RWPE2 (cell line): ENCODE results near the gene APELA.
A peak's percentile ranks its signal among the peaks of the same experiment; 100 is the strongest.
"Not testable (repeated sequence)": the region's sequence is repeated elsewhere in the genome, so short reads cannot be mapped to it uniquely, and the experiment has no call there.

ENCODE experiments used
- ATAC-seq: fragments of 200-7000 bp; cut with Tn5 transposase; 3 replicates; pipeline ENCODE4 v1.9.1; 2021; ENCODE audit warnings: low read depth
- DNase-seq: peaks from one replicate; pipeline ENCODE4 v3.0.0-alpha.2; 2020; ENCODE audit warnings: low spot score
- H3K27ac ChIP-seq: fragments of 450-650 bp; 2 replicates; pipeline ENCODE4 v1.5.1; 2017; ENCODE audit warnings: mild to moderate bottlenecking; ENCODE audit not compliant: poor library complexity, severe bottlenecking
- H3K27me3 ChIP-seq: fragments of 250-450 bp; sonication (Bioruptor Pico); 2 replicates; pipeline ENCODE4 v1.5.1; 2021; ENCODE audit warnings: mild to moderate bottlenecking, moderate library complexity; ENCODE audit not compliant: insufficient read depth, poor library complexity, severe bottlenecking
- H3K36me3 ChIP-seq: fragments of 250-450 bp; sonication (Bioruptor Pico); 2 replicates; pipeline ENCODE4 v1.5.1; 2020; ENCODE audit warnings: low read depth, mild to moderate bottlenecking, moderate library complexity
- H3K4me1 ChIP-seq: fragments of 250-450 bp; sonication (Bioruptor Pico); 2 replicates; pipeline ENCODE4 v1.5.1; 2021; ENCODE audit warnings: mild to moderate bottlenecking, moderate library complexity; ENCODE audit not compliant: insufficient read depth, poor library complexity, severe bottlenecking
- H3K4me3 ChIP-seq: fragments of 250-450 bp; sonication (Bioruptor Pico); 2 replicates; pipeline ENCODE4 v1.5.1; 2021; ENCODE audit warnings: mild to moderate bottlenecking, moderate library complexity; ENCODE audit not compliant: severe bottlenecking
- H3K9me3 ChIP-seq: fragments of 250-450 bp; sonication (Bioruptor Pico); 2 replicates; pipeline ENCODE4 v1.5.1; 2021; ENCODE audit warnings: mild to moderate bottlenecking, moderate library complexity; ENCODE audit not compliant: severe bottlenecking
- TF ChIP-seq, protein P1 (sequence below): fragments of 450-650 bp; IDR thresholded peaks from one replicate; pipeline ENCODE4 v1.5.1; 2017; ENCODE audit warnings: mild to moderate bottlenecking, moderate library complexity; ENCODE audit not compliant: poor library complexity, severe bottlenecking

APELA gene

GRCh38 chr4:164918956-164919355 is 42.0 kb downstream of the APELA start:
- no peaks in the 10 kb centered on the region for H3K4me1 ChIP-seq
- no peak for ATAC-seq
- H3K9me3 ChIP-seq = no peaks in the 10 kb centered on the region
- no peaks in the 10 kb centered on the region for H3K27me3 ChIP-seq
- H3K36me3 ChIP-seq = no peaks in the 10 kb centered on the region
- no peak overlapping the region for H3K27ac ChIP-seq
- TF ChIP-seq, protein P1, sequence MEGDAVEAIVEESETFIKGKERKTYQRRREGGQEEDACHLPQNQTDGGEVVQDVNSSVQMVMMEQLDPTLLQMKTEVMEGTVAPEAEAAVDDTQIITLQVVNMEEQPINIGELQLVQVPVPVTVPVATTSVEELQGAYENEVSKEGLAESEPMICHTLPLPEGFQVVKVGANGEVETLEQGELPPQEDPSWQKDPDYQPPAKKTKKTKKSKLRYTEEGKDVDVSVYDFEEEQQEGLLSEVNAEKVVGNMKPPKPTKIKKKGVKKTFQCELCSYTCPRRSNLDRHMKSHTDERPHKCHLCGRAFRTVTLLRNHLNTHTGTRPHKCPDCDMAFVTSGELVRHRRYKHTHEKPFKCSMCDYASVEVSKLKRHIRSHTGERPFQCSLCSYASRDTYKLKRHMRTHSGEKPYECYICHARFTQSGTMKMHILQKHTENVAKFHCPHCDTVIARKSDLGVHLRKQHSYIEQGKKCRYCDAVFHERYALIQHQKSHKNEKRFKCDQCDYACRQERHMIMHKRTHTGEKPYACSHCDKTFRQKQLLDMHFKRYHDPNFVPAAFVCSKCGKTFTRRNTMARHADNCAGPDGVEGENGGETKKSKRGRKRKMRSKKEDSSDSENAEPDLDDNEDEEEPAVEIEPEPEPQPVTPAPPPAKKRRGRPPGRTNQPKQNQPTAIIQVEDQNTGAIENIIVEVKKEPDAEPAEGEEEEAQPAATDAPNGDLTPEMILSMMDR = no peak
- no peak overlapping the region for H3K4me3 ChIP-seq
- no peak for DNase-seq

DNA sequence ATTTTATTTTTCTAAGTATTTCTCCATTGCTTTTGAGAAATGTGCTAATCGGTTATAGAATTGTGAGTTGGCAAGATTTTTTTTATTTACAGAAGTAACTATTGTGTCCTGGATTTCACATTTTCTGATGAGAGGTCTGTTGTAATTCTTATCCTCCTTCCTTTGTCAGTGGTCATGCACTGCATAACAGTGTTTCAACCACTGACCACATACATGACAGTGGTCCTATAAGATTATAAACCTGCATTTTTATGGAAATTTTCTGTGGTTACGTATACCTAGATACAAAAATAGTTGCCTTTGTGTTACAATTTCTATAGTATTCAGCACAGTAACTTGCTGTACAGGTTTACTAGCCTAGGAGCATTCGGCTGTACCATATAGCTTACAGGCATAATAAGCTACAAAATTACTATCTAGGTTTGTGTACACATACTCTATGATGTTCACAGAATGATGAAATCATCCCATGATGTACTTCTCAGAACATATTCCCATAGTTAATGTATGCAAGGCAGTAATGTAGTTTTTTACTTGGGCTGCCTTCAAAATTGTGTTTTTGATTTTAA is 47.8 kb downstream of the APELA start:
- H3K27ac ChIP-seq = no peak overlapping the region
- H3K36me3 ChIP-seq = no peaks in the 10 kb centered on the region
- TF ChIP-seq, protein P1 = no peak
- no peaks in the 10 kb centered on the region for H3K27me3 ChIP-seq
- ATAC-seq = no peak
- no peak for DNase-seq
- H3K4me1 ChIP-seq = peaks cover 5% of the 10 kb centered on the region
- H3K4me3 ChIP-seq = no peak overlapping the region
- H3K9me3 ChIP-seq = no peaks in the 10 kb centered on the region

- peaks cover 5% of the 10 kb centered on the region for H3K4me1 ChIP-seq
These were observed 49.3 kb downstream of the APELA start for GRCh38 chr4:164926301-164926700.

DNA sequence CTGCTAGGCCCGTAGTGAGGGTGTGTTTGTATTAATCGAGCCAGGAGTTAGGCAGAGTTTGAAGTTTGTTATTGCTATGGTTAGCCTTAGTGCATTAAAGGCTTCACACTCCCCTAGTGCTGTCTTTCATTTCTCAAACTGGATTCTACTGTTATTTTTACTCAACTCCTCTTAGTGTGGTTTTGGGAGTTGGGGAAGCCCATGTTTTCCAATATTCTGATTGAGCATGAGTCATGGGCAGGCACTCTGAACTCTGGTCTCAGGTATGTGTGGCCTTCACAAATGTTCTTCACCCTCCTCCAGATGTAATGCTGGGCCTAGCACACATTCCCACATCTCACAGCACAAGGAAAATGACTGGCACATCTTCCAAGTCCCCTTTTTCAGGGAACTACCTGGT is 50.1 kb downstream of the APELA start:
- H3K4me3 ChIP-seq, DNase-seq, H3K36me3 ChIP-seq, H3K27me3 ChIP-seq, H3K9me3 ChIP-seq, H3K4me1 ChIP-seq, H3K27ac ChIP-seq: not testable (repeated sequence)
- ATAC-seq = peak; percentile 38; the same call in 1 of the 3 replicates

More at GRCh38 chr4:164926301-164926700, 49.3 kb downstream of the APELA start:
- no peaks in the 10 kb centered on the region for H3K9me3 ChIP-seq
- H3K36me3 ChIP-seq = no peaks in the 10 kb centered on the region
- no peak overlapping the region for H3K4me3 ChIP-seq
- ATAC-seq = peak; percentile 78
- no peaks in the 10 kb centered on the region for H3K27me3 ChIP-seq
- H3K27ac ChIP-seq = no peak overlapping the region
- no peak for DNase-seq
- TF ChIP-seq, protein P1 = no peak

GRCh38 chr4:164930647-164931046 is 53.7 kb downstream of the APELA start:
- no peaks in the 10 kb centered on the region for H3K27me3 ChIP-seq
- H3K36me3 ChIP-seq = no peaks in the 10 kb centered on the region
- TF ChIP-seq, protein P1 = no peak
- no peak overlapping the region for H3K27ac ChIP-seq
- H3K4me1 ChIP-seq = peaks cover 5% of the 10 kb centered on the region
- ATAC-seq = no peak
- H3K9me3 ChIP-seq = no peaks in the 10 kb centered on the region
- DNase-seq = no peak
- no peak overlapping the region for H3K4me3 ChIP-seq
